Kidney epithelial cell (primary cell): ENCODE results near the gene KCNJ1. TPM values are rescaled to one million over a fixed set of nuclear protein-coding genes. Genes with fewer than 3 reads are reported as not detected.

Experiments used
- DNase-seq: peaks from one replicate; pipeline ENCODE4 v3.0.0-alpha.2; 2010; ENCODE audit warnings: low read depth
- H3K27me3 ChIP-seq: 2 replicates; pipeline ENCODE4 v1.6.0; 2011; ENCODE audit warnings: low read length; ENCODE audit not compliant: control insufficient read depth, insufficient read depth
- H3K36me3 ChIP-seq: 2 replicates; pipeline ENCODE4 v1.5.1; 2011; ENCODE audit warnings: low read length; ENCODE audit not compliant: control insufficient read depth, insufficient read depth
- H3K4me3 ChIP-seq: 2 replicates; pipeline ENCODE4 v1.5.1; 2011; ENCODE audit warnings: low read depth, mild to moderate bottlenecking, control low read depth, low read length
- CTCF ChIP-seq: IDR thresholded peaks from 2 replicates; pipeline ENCODE4 v1.5.1; 2011; ENCODE audit warnings: mild to moderate bottlenecking, moderate library complexity, low read length, control low read depth, inconsistent platforms; ENCODE audit not compliant: insufficient read depth, poor library complexity, severe bottlenecking
- total RNA-seq: library from RNA; depleted of rRNA; stranded (reverse); fragments of >200 nt; gene quantifications from 2 replicates; pipeline ENCODE4 v1.2.3, GENCODE V29; 2015

The KCNJ1 gene
- total RNA-seq, 1 donor from 2014 or later: not detected

- Histone ChIP-seq H3K27me3 (no peaks in the 10 kb centered on the region), H3K4me3 (no peak overlapping the region), H3K36me3 (no peaks in the 10 kb centered on the region)
- DNase-seq: no peak
- no peak for TF ChIP-seq CTCF
These were observed 60.4 kb downstream of the KCNJ1 start for GRCh38 chr11:128806506-128807261.

- DNase-seq: no peak
- no peak for TF ChIP-seq CTCF
- no peaks in the 10 kb centered on the region for H3K36me3 ChIP-seq
- no peak overlapping the region for H3K4me3 ChIP-seq
- no peaks in the 10 kb centered on the region for H3K27me3 ChIP-seq
These were observed 62.6 kb downstream of the KCNJ1 start for GRCh38 chr11:128804481-128804880.

GRCh38 chr11:128803449-128804245, 63.4 kb downstream of the KCNJ1 start:
- Histone ChIP-seq H3K36me3 (no peaks in the 10 kb centered on the region), H3K27me3 (no peaks in the 10 kb centered on the region), H3K4me3 (no peak overlapping the region)
- DNase-seq: no peak
- no peak for TF ChIP-seq CTCF

- no peak for DNase-seq
- TF ChIP-seq CTCF: no peak
- Histone ChIP-seq H3K27me3 (no peaks in the 10 kb centered on the region), H3K4me3 (no peak overlapping the region), H3K36me3 (no peaks in the 10 kb centered on the region)
These were observed 64.1 kb downstream of the KCNJ1 start for GRCh38 chr11:128803011-128803410.

- TF ChIP-seq CTCF: peak; percentile 44
- Histone ChIP-seq H3K27me3 (no peaks in the 10 kb centered on the region), H3K4me3 (no peak overlapping the region), H3K36me3 (no peaks in the 10 kb centered on the region)
- no peak for DNase-seq
These were observed 64.6 kb downstream of the KCNJ1 start for GRCh38 chr11:128802358-128802981.
